Activated CD4-positive, alpha-beta T cell treated with anti-CD3 and anti-CD28 coated beads for 48 hours (primary cell): Measurements from ENCODE around the gene CERS6.

Source experiments
- DNase-seq: peaks from one replicate; pipeline ENCODE4 v3.0.0-alpha.2; 2020

The CERS6 gene

DNA sequence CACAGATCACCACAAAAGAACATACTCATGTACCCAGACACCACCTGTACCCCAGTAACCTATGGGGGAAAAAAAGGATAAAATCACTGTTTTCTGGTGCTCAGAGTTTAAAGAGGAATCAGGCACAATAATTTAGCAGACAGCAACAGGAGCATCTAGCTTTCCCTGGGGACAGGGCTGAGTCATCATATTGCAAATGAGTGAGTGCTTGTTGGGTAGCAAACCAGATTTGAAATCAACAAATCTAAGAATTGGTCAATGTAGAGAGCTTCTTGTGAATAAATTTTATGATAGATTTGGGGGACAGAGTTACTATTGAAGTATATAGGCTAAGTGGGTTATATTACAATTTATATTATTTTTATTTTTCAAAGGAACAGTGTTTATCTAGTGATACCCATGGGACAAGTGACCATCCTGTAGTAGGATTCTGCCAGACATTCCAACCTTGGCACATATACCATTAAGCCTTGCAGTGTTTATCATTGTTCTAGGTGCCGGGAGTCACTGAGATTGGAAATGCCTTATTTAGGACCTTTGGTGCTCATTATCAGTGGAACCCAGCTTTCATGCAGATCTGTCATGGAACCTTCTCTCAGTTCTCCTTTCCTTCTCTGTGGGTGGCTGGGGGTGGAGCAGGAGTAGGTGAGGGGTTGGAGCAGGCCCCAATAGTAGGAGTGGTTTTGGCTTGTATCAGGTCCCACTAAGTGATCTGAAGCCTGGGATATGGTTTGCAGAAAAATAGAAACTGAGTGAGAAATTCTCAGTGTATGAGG, 117.2 kb downstream of the CERS6 start:
- DNase-seq: no peak

GRCh38 chr2:168574856-168575630, 119.0 kb downstream of the CERS6 start:
- DNase-seq: no peak

GRCh38 chr2:168577885-168578284, 121.8 kb downstream of the CERS6 start:
- no peak for DNase-seq

GRCh38 chr2:168583064-168583709, 127.1 kb downstream of the CERS6 start:
- no peak for DNase-seq

DNA sequence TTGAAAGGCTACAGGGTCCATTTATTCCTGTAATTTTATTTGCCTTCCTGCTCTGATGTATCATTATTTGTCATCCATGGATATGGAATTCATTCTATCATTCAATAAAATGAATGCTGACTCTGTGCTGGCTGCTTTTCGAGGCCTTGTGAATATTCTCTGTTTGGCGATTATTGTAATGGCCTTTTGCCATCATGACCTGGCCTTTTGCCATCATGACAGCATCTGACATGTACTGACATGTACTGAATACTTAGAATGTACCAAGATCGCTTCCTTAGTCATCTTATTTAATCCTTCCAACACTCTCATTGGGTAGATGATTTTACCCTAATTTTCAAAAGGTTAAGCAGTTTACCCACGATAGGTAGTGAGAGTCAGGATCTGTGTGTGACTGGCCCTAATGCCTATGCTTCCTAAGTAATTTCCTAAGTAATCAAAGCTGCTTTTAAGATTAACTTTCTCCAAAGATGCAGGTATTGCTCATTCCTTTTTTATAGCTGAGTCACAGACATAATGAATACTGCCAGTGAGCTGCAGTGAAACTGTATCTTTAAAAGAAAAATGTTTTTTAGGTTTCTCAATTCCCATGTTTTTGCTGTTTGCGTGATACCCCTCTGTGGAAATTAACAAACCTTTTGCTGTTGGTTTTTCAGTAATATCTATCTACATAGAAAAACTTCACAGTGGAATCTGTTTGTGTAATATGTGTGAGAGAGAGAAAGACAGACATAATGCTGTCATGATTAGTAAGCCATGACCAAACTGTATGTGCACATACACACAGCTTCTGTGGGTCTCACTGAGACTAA, 127.8 kb downstream of the CERS6 start:
- DNase-seq: no peak

DNA sequence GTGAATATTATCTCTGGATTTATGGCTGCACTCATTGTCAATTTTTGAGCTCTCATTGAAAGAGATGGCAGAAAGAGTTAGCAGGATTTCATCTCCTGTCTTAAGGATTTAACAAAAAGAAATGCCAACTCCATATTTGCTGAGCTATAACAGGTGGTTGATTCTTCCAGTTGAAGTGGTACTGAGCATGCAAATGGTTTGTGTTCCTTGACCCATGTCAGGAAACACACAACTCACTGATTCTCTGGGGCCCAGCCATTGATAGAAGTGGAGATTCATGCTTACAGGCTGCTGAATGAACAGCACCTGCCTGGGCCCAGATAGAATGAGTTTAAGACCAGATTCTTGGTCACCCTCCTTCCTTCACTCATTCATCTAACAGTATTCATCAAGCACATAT, 128.8 kb downstream of the CERS6 start:
- DNase-seq: no peak

GRCh38 chr2:168585700-168586099, 129.6 kb downstream of the CERS6 start:
- DNase-seq: no peak

DNA sequence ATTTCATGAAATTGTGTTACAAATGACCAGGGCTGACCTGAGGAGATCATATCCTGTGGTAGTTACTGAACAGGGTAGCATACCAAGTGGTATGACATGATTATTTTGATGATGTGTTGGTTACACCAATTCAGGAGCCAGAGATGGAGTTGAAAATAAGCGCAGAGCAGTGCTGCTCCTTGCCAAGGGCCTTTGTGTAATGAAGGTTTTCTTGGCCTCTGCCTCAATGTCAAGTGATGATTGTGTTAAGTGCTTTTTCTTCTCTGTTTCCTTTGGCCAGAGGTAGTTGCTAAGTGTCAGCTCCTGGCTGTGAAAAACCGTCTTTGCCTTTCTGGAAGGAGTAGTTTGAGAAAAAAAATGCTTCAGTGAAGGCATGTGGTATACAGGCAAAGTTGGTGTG, 131.2 kb downstream of the CERS6 start:
- DNase-seq: no peak

- no peak for DNase-seq
Measured at GRCh38 chr2:168589236-168590211, 133.5 kb downstream of the CERS6 start.

DNA sequence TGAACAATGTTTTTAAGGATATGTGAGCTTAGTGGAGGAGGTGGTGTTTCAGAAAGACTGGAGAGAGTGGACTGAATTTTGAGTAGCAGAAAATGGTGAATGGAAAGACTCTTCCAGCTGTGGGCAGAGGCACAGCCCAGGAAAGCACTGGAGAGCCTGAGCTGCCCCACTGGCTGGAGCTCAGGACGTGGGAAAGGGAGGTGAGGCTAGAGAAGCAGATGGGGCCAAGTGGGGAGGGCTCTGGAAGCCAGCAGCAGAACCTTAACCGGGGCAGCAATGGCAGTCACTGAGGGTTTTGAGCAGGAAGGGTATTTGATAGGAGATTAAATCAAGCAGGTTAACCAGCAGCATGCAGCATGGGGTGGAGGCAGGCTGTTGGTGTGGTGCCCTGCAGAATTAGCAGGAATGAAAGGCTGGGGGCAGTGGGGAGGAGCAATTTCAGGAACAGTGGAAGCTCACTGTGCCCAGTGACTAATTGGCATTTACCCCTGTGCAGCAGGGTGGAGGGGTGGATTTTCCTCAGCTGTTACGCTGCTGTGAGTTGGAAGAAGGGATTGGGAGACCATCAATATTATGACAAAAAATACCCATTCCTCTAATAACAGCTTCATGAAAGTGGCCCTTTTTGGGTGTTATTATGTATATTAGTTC, 136.2 kb downstream of the CERS6 start:
- no peak for DNase-seq

DNA sequence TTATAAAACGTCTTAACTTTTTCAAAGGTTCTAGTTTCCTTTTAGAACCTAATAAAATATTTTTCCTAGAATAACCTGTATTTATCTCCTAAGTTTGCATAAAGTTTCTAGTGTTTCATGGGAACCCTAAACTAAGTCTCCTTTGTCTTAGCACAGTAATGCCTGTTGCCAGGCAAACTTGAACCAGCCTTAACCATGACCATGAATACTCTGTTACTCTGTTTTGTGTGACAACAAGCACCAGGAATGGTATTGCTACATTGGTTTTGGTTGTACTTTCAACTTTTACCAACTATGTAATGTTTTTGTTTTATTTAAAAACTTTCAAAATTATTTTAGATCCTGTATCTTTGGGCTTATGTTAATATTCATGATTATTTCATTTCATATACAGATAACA, 137.6 kb downstream of the CERS6 start:
- DNase-seq: no peak

GRCh38 chr2:168594778-168595177, 138.7 kb downstream of the CERS6 start:
- no peak for DNase-seq

- no peak for DNase-seq
Measured at GRCh38 chr2:168596881-168597655, 141.0 kb downstream of the CERS6 start.

GRCh38 chr2:168599738-168600137, 143.7 kb downstream of the CERS6 start:
- DNase-seq: no peak

DNA sequence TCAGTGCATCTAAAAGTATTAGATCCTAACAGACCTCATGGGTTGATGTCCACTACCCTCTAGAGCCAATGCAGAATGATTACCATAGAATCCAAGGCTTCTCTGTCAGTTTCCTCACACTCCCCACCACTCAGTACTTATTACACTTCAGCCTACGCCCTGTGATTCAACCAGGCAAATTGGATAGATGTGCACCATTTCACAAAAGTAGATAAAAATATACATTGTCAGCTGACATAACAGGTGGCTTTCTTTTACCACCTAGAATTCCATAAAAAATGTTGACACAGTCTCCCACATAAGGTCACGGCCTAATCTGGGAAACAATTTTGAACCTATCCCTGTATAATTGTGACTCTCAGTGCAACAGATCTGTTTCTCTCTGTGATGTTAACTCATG, 144.9 kb downstream of the CERS6 start:
- no peak for DNase-seq

DNA sequence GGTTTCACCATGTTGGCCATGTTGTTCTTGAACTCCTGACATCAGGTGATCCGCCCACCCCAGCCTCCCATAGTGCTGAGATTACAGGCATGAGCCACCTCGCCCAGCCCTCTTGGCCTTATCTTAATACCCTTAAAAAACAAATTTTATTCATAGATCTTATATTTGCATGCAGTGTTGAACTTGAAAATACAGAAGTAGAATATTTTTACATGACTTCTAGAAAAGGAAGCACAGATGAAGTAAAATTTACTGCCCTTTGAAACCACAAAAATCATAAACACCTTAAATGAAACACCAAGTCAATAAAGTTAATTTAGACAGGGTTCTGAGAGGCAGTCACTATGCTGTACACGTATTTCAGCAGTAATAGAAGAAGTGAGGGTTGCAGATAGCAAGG, 145.7 kb downstream of the CERS6 start:
- DNase-seq: no peak

DNA sequence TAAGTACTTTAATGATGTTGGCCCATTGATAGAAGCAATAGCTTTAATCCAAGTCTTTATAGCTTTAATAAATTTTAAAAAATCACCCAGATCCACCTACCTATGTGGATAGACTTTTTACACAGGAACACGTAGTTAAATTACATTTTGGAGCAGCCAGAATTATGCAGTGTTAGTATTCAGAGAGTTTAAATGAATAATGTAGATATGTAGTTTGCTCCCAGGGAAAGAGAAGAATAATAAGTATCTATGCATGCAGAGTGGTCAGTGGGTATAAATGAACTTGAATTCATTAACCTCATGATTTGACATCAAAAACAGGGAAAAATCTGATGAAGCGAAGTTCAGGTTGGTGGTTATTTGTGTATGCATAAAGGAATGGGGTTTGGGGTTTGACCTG, 146.3 kb downstream of the CERS6 start:
- DNase-seq: no peak

DNA sequence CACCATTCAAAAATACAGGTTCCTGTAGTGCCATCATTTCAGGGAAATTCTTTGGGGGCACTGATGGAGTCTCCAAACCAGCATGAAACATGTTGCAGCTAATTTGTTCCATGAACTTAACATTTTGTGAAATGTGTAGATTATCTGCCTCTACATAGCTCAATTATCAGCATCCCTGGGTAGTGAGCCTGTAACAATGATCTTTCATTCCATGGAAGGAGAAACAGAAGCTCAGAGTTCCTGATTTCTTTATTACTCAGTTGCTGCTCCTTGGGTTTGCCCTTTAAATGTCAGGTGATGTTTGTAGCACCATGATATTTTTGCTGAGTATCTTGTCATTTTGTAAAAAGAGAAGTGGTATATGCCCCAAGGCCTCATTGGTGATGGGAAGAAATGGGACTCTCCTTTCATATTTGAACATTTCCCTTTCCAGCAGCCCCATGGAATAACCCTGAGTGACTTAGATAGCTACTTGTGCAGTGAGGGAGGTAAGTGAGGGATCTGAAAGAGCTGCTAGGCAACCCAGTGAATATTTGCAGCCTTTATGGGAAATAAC, 146.9 kb downstream of the CERS6 start:
- DNase-seq: no peak

DNA sequence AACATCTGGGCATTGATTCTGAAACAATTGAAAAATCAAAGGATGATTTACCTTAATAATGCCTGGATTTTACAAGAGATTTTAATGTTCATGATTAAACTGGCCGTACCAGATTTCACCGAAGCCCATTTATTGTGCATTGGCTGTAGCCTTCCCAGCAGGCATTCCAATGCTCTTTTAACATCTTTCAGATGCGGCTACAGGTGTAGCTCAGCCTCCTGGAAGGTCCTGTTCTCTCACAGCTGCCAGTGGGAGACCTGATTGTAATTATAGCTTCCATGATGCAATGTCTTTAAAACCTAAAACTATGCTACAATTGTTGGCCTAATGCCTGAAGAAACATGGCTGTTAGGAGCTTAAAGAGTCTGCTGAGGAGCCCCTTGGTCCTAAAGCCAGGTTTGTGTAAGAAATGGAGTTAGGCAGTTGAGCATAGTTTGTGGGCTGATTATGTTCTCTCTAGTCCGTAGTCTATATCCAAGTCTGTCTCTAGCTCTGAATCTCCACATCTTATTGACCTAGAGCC, 147.4 kb downstream of the CERS6 start:
- no peak for DNase-seq

- no peak for DNase-seq
Measured at GRCh38 chr2:168604252-168604651, 148.2 kb downstream of the CERS6 start.
